Kidney (tissue), 14 donors: ENCODE data around the gene PIGQ. TPM values are rescaled to one million over a fixed set of nuclear protein-coding genes. Genes with fewer than 3 reads are reported as not detected.

Experiments used
- DNase-seq, 5 donors: peaks; one replicate each; pipeline ENCODE4 v3.0.0-alpha.2; 2013 to 2020
- FAIRE-seq: peaks from 2 replicates; lab custom pipeline; 2012; peaks lifted over from hg19 to GRCh38; lab: Jason Lieb, UNC
- H3K27ac ChIP-seq, 2 donors: one replicate each; pipeline ENCODE4 v1.7.0; 2013; ENCODE audit warnings: low read depth in 2 of 2, low read length in 2 of 2, inconsistent platforms in 1 of 2
- H3K27me3 ChIP-seq: one replicate; pipeline ENCODE4 v1.7.1; 2013; ENCODE audit warnings: low read length, inconsistent platforms; ENCODE audit not compliant: control insufficient read depth, insufficient read depth
- H3K36me3 ChIP-seq, 3 donors: one replicate each; pipeline versions ENCODE4 v1.7.0 to v1.7.1; 2013; ENCODE audit warnings: low read length in 3 of 3, control low read depth in 1 of 3, inconsistent platforms in 1 of 3; ENCODE audit not compliant: insufficient read depth in 3 of 3, control insufficient read depth in 2 of 3
- H3K4me1 ChIP-seq, 3 donors: one replicate each; pipeline versions ENCODE4 v1.7.0 to v1.7.1; 2013; ENCODE audit warnings: low read length in 3 of 3, inconsistent platforms in 1 of 3, low read depth in 1 of 3; ENCODE audit not compliant: control insufficient read depth in 2 of 3, insufficient read depth in 2 of 3
- H3K4me3 ChIP-seq, 3 donors: one replicate each; pipeline versions ENCODE4 v1.7.0 to v1.8.1; 2013; ENCODE audit warnings: low read length in 3 of 3, control low read depth in 1 of 3, inconsistent platforms in 1 of 3
- H3K9ac ChIP-seq, 3 donors: one replicate each; pipeline versions ENCODE4 v1.7.0 to v1.7.1; 2013; ENCODE audit warnings: low read length in 3 of 3, control low read depth in 1 of 3, inconsistent platforms in 1 of 3
- H3K9me3 ChIP-seq, 3 donors: one replicate each; pipeline versions ENCODE4 v1.7.0 to v1.7.1; 2013; ENCODE audit warnings: low read length in 3 of 3, control low read depth in 1 of 3, inconsistent platforms in 1 of 3; ENCODE audit not compliant: control insufficient read depth in 2 of 3, insufficient read depth in 1 of 3
- CTCF ChIP-seq: IDR thresholded peaks from 3 replicates; pipeline ENCODE4 v1.5.1; 2012; ENCODE audit warnings: mild to moderate bottlenecking, moderate library complexity, borderline replicate concordance; ENCODE audit not compliant: insufficient read depth; ENCODE audit errors: extremely low read depth
- intact Hi-C: fragments of 100-400 bp; cut with DNase I; formaldehyde crosslinking; loops from one replicate; pipeline ENCODE4 v1.11.1; 2022
- polyA plus RNA-seq: library from polyadenylated mRNA; stranded (reverse); fragments of 350-450 nt; fragmentation: Illumina TruSeq; extraction: RNeasy Lipid Tissue Mini Kit (QIAGEN cat#74804); gene quantifications from one replicate; pipeline ENCODE4 v1.2.3, GENCODE V29; 2014; ENCODE audit warnings: low read depth, low replicate concordance; ENCODE audit not compliant: insufficient read depth
- total RNA-seq: library from RNA; stranded (reverse); fragmentation: NEBNext Ultra II Directional; extraction: Animal tissue kit (Norgen Biotek cat#: 25700); gene quantifications from one replicate; pipeline ENCODE4 v1.2.1, GENCODE V29; 2021
- donor health status: control.
- donor health status: control.
- donor health status: control.
- donor health status: control.
- donor health status: control.
- donor health status: DM: yes; HTN: yes; CAD: no.
- donor health status: Normal renal cell carcinoma (clear cell type).

Gene PIGQ
- total and polyA plus RNA-seq, 2 donors from 2014 or later: 92.9 to 118 TPM

- Histone ChIP-seq H3K4me1 (peaks cover 6 to 46% (median 36%) of the 10 kb centered on the region in 3 donors), H3K27ac (peak overlapping the region; percentile 97 to 99), H3K27me3 (no peaks in the 10 kb centered on the region), H3K9me3 (no peaks in the 10 kb centered on the region), H3K4me3 (peak overlapping the region; percentile 78 to 82 (median 79)), H3K36me3 (no peaks in the 10 kb centered on the region), H3K9ac (peak overlapping the region; percentile 69 to 81 (median 70))
- intact Hi-C loops: no loop called here
- DNase-seq (peak in 3 of 5 donors; percentile 72 to 79 (median 79)), FAIRE-seq (no peak)
- no peak for TF ChIP-seq CTCF
Measured at GRCh38 chr16:588639-588888, 18.8 kb downstream of the PIGQ start.

GRCh38 chr16:588889-589657, 19.3 kb downstream of the PIGQ start:
- DNase-seq: peak; percentile 97 to 99 (median 98)
- Histone ChIP-seq H3K27ac (peak overlapping the region; percentile 97 to 99), H3K27me3 (no peaks in the 10 kb centered on the region), H3K9me3 (no peaks in the 10 kb centered on the region), H3K9ac (peak overlapping the region; percentile 69 to 81 (median 73)), H3K36me3 (no peaks in the 10 kb centered on the region), H3K4me3 (peak overlapping the region; percentile 78 to 82 (median 81)), H3K4me1 (peaks cover 6 to 51% (median 38%) of the 10 kb centered on the region in 3 donors)
- intact Hi-C loops: no loop called here
- TF ChIP-seq CTCF: no peak
- FAIRE-seq: no peak

- intact Hi-C loops: no loop called here
- H3K9ac ChIP-seq: peak within 1 kb of the TSS; percentile 69 to 77 (median 73)
- no peaks in the 10 kb centered on the region for H3K36me3 ChIP-seq
- peak within 1 kb of the TSS; percentile 78 to 82 (median 81) for H3K4me3 ChIP-seq
- TF ChIP-seq CTCF: peak; percentile 10
- H3K27me3 ChIP-seq: no peaks in the 10 kb centered on the region
- DNase-seq (peak; percentile 98 to 100 (median 99)), FAIRE-seq (no peak)
- peaks cover 6 to 57% (median 38%) of the 10 kb centered on the region in 3 donors for H3K4me1 ChIP-seq
- H3K27ac ChIP-seq: peak within 1 kb of the TSS; percentile 97 to 99
- H3K9me3 ChIP-seq: no peaks in the 10 kb centered on the region
Measured at GRCh38 chr16:589658-590187, 20.0 kb downstream of the PIGQ start, which contains the start of gene RAB40C. Gene RAB40C (plus strand): TSS chr16:590066. CDS start chr16:590292, 226 bp downstream.
